Neural progenitor cell (in vitro differentiated cells): ENCODE measurements around the gene DAP3. TPM values are rescaled to one million over a fixed set of nuclear protein-coding genes. Genes with fewer than 3 reads are reported as not detected.
"Not testable (repeated sequence)": the region's sequence is repeated elsewhere in the genome, so short reads cannot be mapped to it uniquely, and the experiment has no call there.

Experiments
- DNase-seq: peaks from one replicate; pipeline ENCODE4 v3.0.0-alpha.2; 2016; ENCODE audit warnings: low spot score
- H2AFZ ChIP-seq: fragments of 200-600 bp; sonication (generic); replicated peaks from 2 replicates; pipeline ENCODE4 v1.6.1; 2016; ENCODE audit warnings: antibody characterized with exemption
- H3F3A ChIP-seq: fragments of 200-600 bp; sonication (generic); 2 replicates; pipeline ENCODE4 v1.6.1; 2016; ENCODE audit warnings: antibody characterized with exemption, low read depth
- H3K27ac ChIP-seq: fragments of 200-600 bp; sonication (generic); 2 replicates; pipeline ENCODE4 v1.5.1; 2016; ENCODE audit warnings: mild to moderate bottlenecking
- H3K27me3 ChIP-seq: fragments of 200-600 bp; sonication (generic); 2 replicates; pipeline ENCODE4 v1.6.1; 2016; ENCODE audit warnings: mild to moderate bottlenecking, moderate library complexity
- H3K36me3 ChIP-seq: fragments of 200-600 bp; sonication (generic); 2 replicates; pipeline ENCODE4 v1.5.1; 2016
- H3K4me1 ChIP-seq: fragments of 200-600 bp; sonication (generic); 2 replicates; pipeline ENCODE4 v1.6.1; 2016; ENCODE audit warnings: mixed run types
- H3K4me2 ChIP-seq: fragments of 200-600 bp; sonication (generic); 2 replicates; pipeline ENCODE4 v1.6.1; 2016
- H3K4me3 ChIP-seq: fragments of 200-600 bp; sonication (generic); 2 replicates; pipeline ENCODE4 v1.5.1; 2016
- H3K79me2 ChIP-seq: fragments of 200-600 bp; sonication (generic); 2 replicates; pipeline ENCODE4 v1.6.1; 2016; ENCODE audit warnings: low read depth
- H3K9ac ChIP-seq: fragments of 200-600 bp; sonication (generic); 2 replicates; pipeline ENCODE4 v1.6.1; 2016
- H3K9me3 ChIP-seq: fragments of 200-600 bp; sonication (generic); 2 replicates; pipeline ENCODE4 v1.5.1; 2016; ENCODE audit warnings: low read depth
- H4K20me1 ChIP-seq: fragments of 200-600 bp; sonication (generic); 2 replicates; pipeline ENCODE4 v1.6.1; 2016; ENCODE audit warnings: low read depth
- H3K27ac Mint-ChIP-seq: 3 replicates; pipeline ENCODE4 v1.8.0; 2021; ENCODE audit warnings: mixed read lengths
- H3K27me3 Mint-ChIP-seq: 2 replicates; pipeline ENCODE4 v1.8.0; 2022; ENCODE audit warnings: low read depth, mild to moderate bottlenecking, inconsistent platforms, moderate library complexity, mixed read lengths; ENCODE audit not compliant: insufficient read depth
- H3K36me3 Mint-ChIP-seq: 3 replicates; pipeline ENCODE4 v1.8.0; 2021; ENCODE audit warnings: mixed read lengths
- H3K4me1 Mint-ChIP-seq: 3 replicates; pipeline ENCODE4 v1.8.0; 2021; ENCODE audit warnings: mixed read lengths
- H3K4me3 Mint-ChIP-seq: 3 replicates; pipeline ENCODE4 v1.8.0; 2021; ENCODE audit warnings: mild to moderate bottlenecking, moderate library complexity, mixed read lengths
- H3K9me3 Mint-ChIP-seq: 3 replicates; pipeline ENCODE4 v1.8.0; 2020; ENCODE audit warnings: mixed read lengths
- EZH2 ChIP-seq: fragments of 200-600 bp; sonication (generic); IDR thresholded peaks from 2 replicates; pipeline ENCODE4 v1.6.1; 2017; ENCODE audit warnings: antibody characterized with exemption, mild to moderate bottlenecking, moderate library complexity
- EZH2phosphoT487 ChIP-seq: fragments of 200-600 bp; sonication (generic); IDR thresholded peaks from 2 replicates; pipeline ENCODE4 v1.6.1; 2017; ENCODE audit warnings: antibody characterized with exemption
- total RNA-seq: library from RNA; depleted of rRNA; stranded (reverse); fragments of >200 nt; gene quantifications from 2 replicates; pipeline ENCODE4 v1.2.3, GENCODE V29; 2015; ENCODE audit warnings: low replicate concordance
- TF ChIP-seq, protein P1 (sequence below): fragments of 200-600 bp; sonication (generic); IDR thresholded peaks from 2 replicates; pipeline ENCODE4 v1.5.1; 2017; ENCODE audit warnings: antibody characterized with exemption, mild to moderate bottlenecking

DAP3 gene
- total RNA-seq, 1 donor from 2014 or later = 70.9 TPM

DNA sequence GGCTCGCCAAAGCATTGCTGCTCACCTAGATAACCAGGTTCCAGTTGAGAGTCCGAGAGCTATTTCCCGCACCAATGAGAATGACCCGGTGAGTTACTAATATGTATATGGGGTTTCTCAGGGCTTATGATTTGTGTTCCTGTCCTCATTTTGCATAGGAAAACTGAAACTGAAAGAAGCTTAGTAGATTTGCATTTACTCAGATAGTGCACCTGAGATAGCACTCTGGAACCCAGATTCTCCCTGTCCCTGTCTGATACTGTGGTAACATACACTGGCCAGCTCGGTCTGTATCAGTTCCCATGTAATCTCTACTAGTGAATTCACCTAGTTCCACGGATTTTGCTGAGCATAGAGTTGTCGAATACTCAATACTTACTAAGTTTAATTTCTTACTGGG is 28.1 kb downstream of the DAP3 start:
- Mint-ChIP-seq H3K4me3 (no peak overlapping the region), H3K36me3 (peaks cover 6% of the 10 kb centered on the region), H3K9me3 (no peaks in the 10 kb centered on the region), H3K4me1 (peaks cover 5% of the 10 kb centered on the region), H3K27ac (no peak overlapping the region), H3K27me3 (no peaks in the 10 kb centered on the region)
- no peak overlapping the region for H3K9ac ChIP-seq
- H3K36me3 ChIP-seq = no peaks in the 10 kb centered on the region
- H3K27me3 ChIP-seq = no peaks in the 10 kb centered on the region
- H3K9me3 ChIP-seq = no peaks in the 10 kb centered on the region
- no peak for DNase-seq
- H3K4me1 ChIP-seq = no peaks in the 10 kb centered on the region
- H2AFZ ChIP-seq = no peak overlapping the region
- no peak overlapping the region for H3K4me2 ChIP-seq
- no peak overlapping the region for H3K4me3 ChIP-seq
- no peaks in the 10 kb centered on the region for H3K79me2 ChIP-seq
- TF ChIP-seq, protein P1, sequence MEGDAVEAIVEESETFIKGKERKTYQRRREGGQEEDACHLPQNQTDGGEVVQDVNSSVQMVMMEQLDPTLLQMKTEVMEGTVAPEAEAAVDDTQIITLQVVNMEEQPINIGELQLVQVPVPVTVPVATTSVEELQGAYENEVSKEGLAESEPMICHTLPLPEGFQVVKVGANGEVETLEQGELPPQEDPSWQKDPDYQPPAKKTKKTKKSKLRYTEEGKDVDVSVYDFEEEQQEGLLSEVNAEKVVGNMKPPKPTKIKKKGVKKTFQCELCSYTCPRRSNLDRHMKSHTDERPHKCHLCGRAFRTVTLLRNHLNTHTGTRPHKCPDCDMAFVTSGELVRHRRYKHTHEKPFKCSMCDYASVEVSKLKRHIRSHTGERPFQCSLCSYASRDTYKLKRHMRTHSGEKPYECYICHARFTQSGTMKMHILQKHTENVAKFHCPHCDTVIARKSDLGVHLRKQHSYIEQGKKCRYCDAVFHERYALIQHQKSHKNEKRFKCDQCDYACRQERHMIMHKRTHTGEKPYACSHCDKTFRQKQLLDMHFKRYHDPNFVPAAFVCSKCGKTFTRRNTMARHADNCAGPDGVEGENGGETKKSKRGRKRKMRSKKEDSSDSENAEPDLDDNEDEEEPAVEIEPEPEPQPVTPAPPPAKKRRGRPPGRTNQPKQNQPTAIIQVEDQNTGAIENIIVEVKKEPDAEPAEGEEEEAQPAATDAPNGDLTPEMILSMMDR = no peak
- no peak for TF ChIP-seq EZH2
- no peak for TF ChIP-seq EZH2phosphoT487
- H3F3A ChIP-seq = no peaks in the 10 kb centered on the region
- no peak overlapping the region for H3K27ac ChIP-seq
- no peaks in the 10 kb centered on the region for H4K20me1 ChIP-seq

DNA sequence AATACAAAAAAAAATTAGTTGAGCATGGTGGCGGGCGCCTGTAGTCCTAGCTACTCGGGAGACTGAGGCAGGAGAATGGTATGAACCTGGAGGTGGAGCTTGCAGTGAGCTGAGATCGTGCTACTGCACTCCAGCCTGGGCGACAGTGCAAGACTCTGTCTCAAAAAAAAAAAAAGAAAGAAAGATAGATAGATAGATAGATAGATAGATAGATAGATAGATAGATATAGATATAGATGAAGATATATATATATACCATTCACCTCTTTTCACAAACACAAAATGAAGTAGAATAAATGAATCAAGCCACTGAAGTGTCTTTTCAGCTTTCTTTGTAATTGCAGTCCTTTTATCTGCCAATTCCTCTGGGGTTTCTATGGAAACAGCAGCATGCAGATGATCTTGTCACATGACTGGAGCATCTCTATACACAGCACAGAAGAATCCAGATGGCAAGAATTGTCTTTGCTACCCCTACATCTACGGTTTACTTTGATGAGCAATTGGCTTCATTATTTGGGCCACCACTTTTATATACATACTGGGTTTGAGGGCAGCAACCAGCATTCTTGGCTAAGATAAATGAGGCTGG is 29.7 kb downstream of the DAP3 start:
- H3K4me3 ChIP-seq, H3K4me2 ChIP-seq, H3K36me3 ChIP-seq, H3K27ac Mint-ChIP-seq, H4K20me1 ChIP-seq, H3K27me3 Mint-ChIP-seq, H3K27me3 ChIP-seq, H3K4me3 Mint-ChIP-seq, H3K4me1 ChIP-seq, H3K9me3 Mint-ChIP-seq, DNase-seq, H3K9ac ChIP-seq, H3K4me1 Mint-ChIP-seq, H3K79me2 ChIP-seq, H3F3A ChIP-seq, H3K27ac ChIP-seq, H3K9me3 ChIP-seq, H2AFZ ChIP-seq, H3K36me3 Mint-ChIP-seq: not testable (repeated sequence)

DNA sequence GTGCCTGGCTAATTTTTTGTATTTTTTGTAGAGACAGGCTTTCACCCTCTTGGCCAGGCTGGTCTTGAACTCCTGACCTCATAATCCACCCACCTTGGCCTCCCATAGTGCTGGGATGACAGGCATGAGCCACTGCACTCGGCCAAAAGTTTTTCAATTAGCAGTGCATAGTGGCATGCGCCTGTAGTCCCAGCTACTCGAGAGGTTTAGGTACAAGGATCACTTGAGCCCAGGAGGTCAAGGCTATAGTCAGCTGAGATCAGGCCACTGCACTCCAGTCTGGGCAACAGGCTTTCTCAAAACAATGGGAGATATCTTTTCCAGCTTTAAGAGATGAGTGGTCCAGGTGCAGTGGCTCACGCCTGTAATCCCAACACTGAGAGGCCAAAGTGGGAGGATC is 30.8 kb downstream of the DAP3 start:
- Histone ChIP-seq H3K36me3 (no peaks in the 10 kb centered on the region), H3K4me1 (no peaks in the 10 kb centered on the region), H3K27ac (no peak overlapping the region), H3K4me3 (no peak overlapping the region), H3K4me2 (no peak overlapping the region), H2AFZ (no peak overlapping the region), H3K79me2 (no peaks in the 10 kb centered on the region), H3F3A (no peaks in the 10 kb centered on the region), H3K9me3 (no peaks in the 10 kb centered on the region), H3K9ac (no peak overlapping the region), H4K20me1 (no peaks in the 10 kb centered on the region), H3K27me3 (no peaks in the 10 kb centered on the region)
- H3K27me3 Mint-ChIP-seq = no peaks in the 10 kb centered on the region
- no peaks in the 10 kb centered on the region for H3K9me3 Mint-ChIP-seq
- no peak for DNase-seq
- H3K36me3 Mint-ChIP-seq = peaks cover 6% of the 10 kb centered on the region
- no peak for TF ChIP-seq EZH2phosphoT487
- TF ChIP-seq, protein P1 = no peak
- no peak overlapping the region for H3K27ac Mint-ChIP-seq
- peaks cover 5% of the 10 kb centered on the region for H3K4me1 Mint-ChIP-seq
- H3K4me3 Mint-ChIP-seq = no peak overlapping the region

DNA sequence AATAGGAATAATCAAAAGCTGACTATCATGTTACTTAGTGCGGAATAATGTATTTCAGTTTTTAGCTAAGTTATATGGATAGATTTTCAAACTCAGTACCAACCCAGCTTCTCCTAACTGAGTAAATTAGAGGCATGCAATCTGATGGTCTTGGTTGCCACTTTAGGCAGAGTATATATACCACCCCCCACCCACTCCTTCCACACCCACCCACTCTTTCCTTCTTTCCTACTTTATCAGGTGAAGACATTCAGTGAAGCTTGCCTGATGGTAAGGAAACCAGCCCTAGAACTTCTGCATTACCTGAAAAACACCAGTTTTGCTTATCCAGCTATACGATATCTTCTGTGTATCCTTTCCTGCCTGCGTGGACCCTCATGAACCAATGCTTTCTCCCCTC is 36.3 kb downstream of the DAP3 start:
- peaks cover 14% of the 10 kb centered on the region for H3F3A ChIP-seq
- Mint-ChIP-seq H3K9me3 (no peaks in the 10 kb centered on the region), H3K4me1 (peaks cover 3% of the 10 kb centered on the region), H3K4me3 (no peak overlapping the region), H3K27ac (no peak overlapping the region), H3K36me3 (peaks cover 4% of the 10 kb centered on the region), H3K27me3 (peaks cover 3% of the 10 kb centered on the region)
- no peak overlapping the region for H3K9ac ChIP-seq
- no peaks in the 10 kb centered on the region for H3K27me3 ChIP-seq
- no peak overlapping the region for H3K4me3 ChIP-seq
- no peak for DNase-seq
- H3K79me2 ChIP-seq = no peaks in the 10 kb centered on the region
- H3K36me3 ChIP-seq = no peaks in the 10 kb centered on the region
- H2AFZ ChIP-seq = no peak overlapping the region
- H3K9me3 ChIP-seq = no peaks in the 10 kb centered on the region
- no peaks in the 10 kb centered on the region for H3K4me1 ChIP-seq
- TF ChIP-seq EZH2 = no peak
- no peak overlapping the region for H3K27ac ChIP-seq
- H4K20me1 ChIP-seq = no peaks in the 10 kb centered on the region
- H3K4me2 ChIP-seq = no peak overlapping the region
